GM12878 (cell line): ENCODE data around the gene B3GALT6. TPM values are rescaled to one million over a fixed set of nuclear protein-coding genes. Genes with fewer than 3 reads are reported as not detected.

ENCODE experiments used
- ATAC-seq: fragments of 200-7000 bp; cut with Tn5 transposase; 3 replicates; pipeline ENCODE4 v1.9.1; 2020; ENCODE audit warnings: mild to moderate bottlenecking, moderate library complexity
- BruUV-seq: library from RNA; stranded (reverse); fragments of 400-500 nt; replicated peaks from 2 replicates; lab custom pipeline; 2021; lab: Mats Ljungman, UMichigan
- CTCF ChIA-PET: fragments of 300-600 bp; sonication (Branson Sonifier 250); formaldehyde crosslinking; extraction: SDS; loops from one replicate; lab custom pipeline; 2021; ENCODE audit warnings: inconsistent platforms; lab: Yijun Ruan, JAX
- POLR2A ChIA-PET: fragments of 350-600 bp; formaldehyde crosslinking; extraction: SDS; loops from one replicate; lab custom pipeline; 2021; ENCODE audit warnings: inconsistent platforms; lab: Charles Lee
- RAD21 ChIA-PET: fragments of 300-600 bp; sonication (Branson Sonifier 250); formaldehyde crosslinking; loops from one replicate; lab custom pipeline; 2023; ENCODE audit warnings: antibody characterized with exemption; ENCODE audit not compliant: unreplicated experiment; lab: Charles Lee
- SMC1A ChIA-PET: fragments of 300-600 bp; sonication (Branson Sonifier 250); formaldehyde crosslinking; loops from one replicate; lab custom pipeline; 2023; ENCODE audit not compliant: unreplicated experiment, uncharacterized antibody; lab: Charles Lee
- DNase-seq: peaks from one replicate; pipeline ENCODE4 v3.0.0-alpha.2; 2011; ENCODE audit warnings: low read depth, low spot score
- FAIRE-seq: peaks from 3 replicates; lab custom pipeline; 2011; peaks lifted over from hg19 to GRCh38; lab: Jason Lieb, UNC
- H2AFZ ChIP-seq: 2 replicates; pipeline ENCODE4 v1.6.0; 2011; ENCODE audit warnings: low read depth, low read length, control low read depth; ENCODE audit not compliant: control insufficient read depth
- H3K27ac ChIP-seq: 2 replicates; pipeline ENCODE4 v1.5.1; 2011; ENCODE audit warnings: control low read depth; ENCODE audit not compliant: control insufficient read depth, insufficient read depth
- H3K27me3 ChIP-seq, 2 experiments: replicated peaks in 1 of 2; 2 replicates each; pipeline versions ENCODE4 v1.6.0 to v1.6.1; 2011; ENCODE audit warnings: low read length in 1 of 2; ENCODE audit not compliant: control insufficient read depth in 2 of 2, insufficient read depth in 2 of 2
- H3K36me3 ChIP-seq, 2 experiments: 2 replicates each; pipeline ENCODE4 v1.5.1; 2011; ENCODE audit warnings: low read length in 1 of 2; ENCODE audit not compliant: control insufficient read depth in 2 of 2, insufficient read depth in 2 of 2
- H3K4me1 ChIP-seq: 2 replicates; pipeline ENCODE4 v1.6.1; 2011; ENCODE audit warnings: mild to moderate bottlenecking, low read length, moderate library complexity, mixed read lengths; ENCODE audit not compliant: control insufficient read depth, insufficient read depth
- H3K4me2 ChIP-seq: 2 replicates; pipeline ENCODE4 v1.6.0; 2011; ENCODE audit warnings: control low read depth; ENCODE audit not compliant: control insufficient read depth, insufficient read depth
- H3K4me3 ChIP-seq: fragments of 200-600 bp; sonication (generic); 2 replicates; pipeline ENCODE4 v1.5.1; 2016
- H3K79me2 ChIP-seq: 2 replicates; pipeline ENCODE4 v1.6.0; 2011; ENCODE audit warnings: low read length; ENCODE audit not compliant: control insufficient read depth, insufficient read depth
- H3K9ac ChIP-seq: 2 replicates; pipeline ENCODE4 v1.8.0; 2011; ENCODE audit warnings: low read length, control low read depth, mixed read lengths; ENCODE audit not compliant: control insufficient read depth, insufficient read depth
- H3K9me3 ChIP-seq: replicated peaks from 3 replicates; pipeline ENCODE4 v1.5.1; 2011; ENCODE audit warnings: mild to moderate bottlenecking, low read length; ENCODE audit not compliant: control insufficient read depth, insufficient read depth
- H4K20me1 ChIP-seq: 2 replicates; pipeline ENCODE4 v1.6.0; 2011; ENCODE audit not compliant: control insufficient read depth, insufficient read depth
- CREB1 ChIP-seq: IDR thresholded peaks from 2 replicates; pipeline ENCODE4 v1.6.1; 2012; ENCODE audit warnings: low read depth, mild to moderate bottlenecking, inconsistent platforms
- EGR1 ChIP-seq, 2 experiments: IDR thresholded peaks; 1 replicate in 1 of 2; 2 replicates in 1 of 2; pipeline ENCODE4 v1.6.1; 2011 to 2012; ENCODE audit warnings: low read depth in 2 of 2, low read length in 2 of 2, borderline replicate concordance in 1 of 2, mild to moderate bottlenecking in 1 of 2, moderate library complexity in 1 of 2
- HDGF ChIP-seq: fragments of 450-650 bp; IDR thresholded peaks from 2 replicates; pipeline ENCODE4 v1.6.1; 2016; ENCODE audit warnings: antibody characterized with exemption
- SIX5 ChIP-seq: IDR thresholded peaks from 2 replicates; pipeline ENCODE4 v1.6.1; 2011; ENCODE audit warnings: mild to moderate bottlenecking, low read depth, low read length, moderate library complexity; ENCODE audit not compliant: severe bottlenecking
- TBL1XR1 ChIP-seq: IDR thresholded peaks from 2 replicates; pipeline ENCODE4 v1.6.1; 2012; ENCODE audit warnings: low read depth, low read length, improper control_type of control experiment
- YBX1 ChIP-seq: fragments of 450-650 bp; IDR thresholded peaks from 2 replicates; pipeline ENCODE4 v1.6.1; 2016; ENCODE audit warnings: antibody characterized with exemption
- ZNF622 ChIP-seq: fragments of 450-650 bp; IDR thresholded peaks from 2 replicates; pipeline ENCODE4 v1.6.1; 2017; ENCODE audit warnings: mild to moderate bottlenecking, inconsistent platforms
- WGBS: methylation state at CpG from one replicate; pipeline ENCODE4 v1.1.6; 2016; ENCODE audit warnings: low lambda C conversion rate; ENCODE audit not compliant: insufficient replicate concordance, insufficient coverage; ENCODE audit errors: missing lambda C conversion rate; 5-methylcytosine and 5-hydroxymethylcytosine counted together
- in situ Hi-C: fragments of 300-500 bp; cut with MboI; formaldehyde crosslinking; loops from 9 replicates; pipeline ENCODE4 v1.14.3; 2018; ENCODE audit warnings: mixed read lengths
- intact Hi-C: fragments of 100-400 bp; cut with micrococcal nuclease; formaldehyde crosslinking; loops from one replicate; pipeline ENCODE4 v1.14.2; 2022; ENCODE audit not compliant: unreplicated experiment
- polyA plus RNA-seq, 11 experiments: library from polyadenylated mRNA; depleted of rRNA in 4 of 11; unstranded in 6 of 11; stranded (reverse) in 5 of 11; fragments of >200 nt; fragmentation: Nextera tagmentation in 4 of 11; fragmentation: Illumina TruSeq in 1 of 11; extraction: Ambion mirVana in 4 of 11; extraction: Trizol in 1 of 11; gene quantifications; 1 replicate in 1 of 11; 2 replicates in 10 of 11; pipeline versions ENCODE4 v1.2.1 to v1.2.3, GENCODE V29; 2011 to 2016; ENCODE audit warnings: inconsistent platforms in 2 of 11, missing spikeins in 2 of 11, low read depth in 1 of 11
- total RNA-seq, 4 experiments: library from RNA; depleted of rRNA in 3 of 4; stranded (reverse); fragments of >200 nt in 3 of 4; fragmentation: Illumina TruSeq in 1 of 4; extraction: Trizol in 1 of 4; gene quantifications; 2 replicates each; pipeline versions ENCODE4 v1.2.1 to v1.2.3, GENCODE V29; 2013 to 2021
- TF ChIP-seq, protein P1 (sequence below): fragments of 450-650 bp; IDR thresholded peaks from 2 replicates; pipeline ENCODE4 v1.6.1; 2017; ENCODE audit warnings: mild to moderate bottlenecking, low read depth, inconsistent platforms; ENCODE audit not compliant: poor library complexity, severe bottlenecking

B3GALT6 gene
- total and polyA plus RNA-seq, 10 of the 15 experiments (the other 5 are each of a cell fraction or from before 2014, with no cell fraction given), result 0.53 to 20.8 (median 4.5) TPM

DNA sequence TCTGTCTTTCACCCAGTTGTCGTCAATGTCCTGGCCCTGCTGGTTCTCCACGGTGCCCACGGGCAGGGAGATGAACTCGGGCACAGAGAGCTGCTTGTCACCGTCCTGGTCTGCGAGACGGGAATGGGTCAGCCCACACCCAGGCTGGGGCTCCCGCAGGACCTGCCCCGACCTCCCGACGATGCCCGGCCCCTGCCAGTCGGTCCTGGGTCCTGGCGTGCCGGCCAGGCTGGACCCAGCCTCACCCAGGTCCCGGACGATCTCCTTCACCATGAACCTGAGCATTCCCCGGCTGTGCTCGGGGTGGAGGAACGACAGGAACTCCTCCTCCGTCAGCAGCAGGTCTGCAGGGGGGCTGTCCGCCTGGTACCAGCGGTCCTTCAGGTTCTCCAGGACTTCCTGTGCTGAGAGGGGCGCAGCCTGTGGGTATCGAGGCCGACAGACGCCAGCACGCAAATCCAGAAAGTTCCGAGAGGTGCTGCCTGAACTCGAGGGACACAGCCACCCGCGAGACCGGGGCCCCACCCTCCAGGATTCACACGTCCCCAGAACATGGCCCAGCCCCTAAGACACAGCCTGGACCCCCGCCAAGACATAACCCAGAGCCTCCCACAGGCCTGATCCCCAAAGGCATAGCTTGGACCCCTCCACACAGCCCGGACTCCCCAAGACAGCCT, 13.4 kb upstream of the B3GALT6 start:
- ChIA-PET CTCF (no interaction called here), POLR2A (interaction anchor here (0.8 kb wide), 1 partner anchor 12 kb away, joined by 3 read pairs; no protein-coding TSS in a partner anchor), RAD21 (no interaction called here), SMC1A (no interaction called here)
- no peak for DNase-seq
- in situ Hi-C loops, result no loop called here
- no peak overlapping the region for H3K27ac ChIP-seq
- intact Hi-C loops, result no loop called here
- no peaks in the 10 kb centered on the region for H4K20me1 ChIP-seq
- H3K9me3 ChIP-seq, result no peaks in the 10 kb centered on the region; the same call in 2 of the 3 replicates
- 94% methylated on average over 35 of the region's 36 CpGs for WGBS
- no peak for TF ChIP-seq HDGF
- TF ChIP-seq YBX1, result no peak
- TF ChIP-seq EGR1 (IDR thresholded peaks at IDR 0.05; ENCODE audit: borderline replicate concordance in 1 of 2, low read depth in 2 of 2, low read length in 2 of 2), result no peak
- TF ChIP-seq CREB1, result no peak
- TF ChIP-seq ZNF622, result no peak
- no peak for TF ChIP-seq SIX5
- TF ChIP-seq, protein P1, sequence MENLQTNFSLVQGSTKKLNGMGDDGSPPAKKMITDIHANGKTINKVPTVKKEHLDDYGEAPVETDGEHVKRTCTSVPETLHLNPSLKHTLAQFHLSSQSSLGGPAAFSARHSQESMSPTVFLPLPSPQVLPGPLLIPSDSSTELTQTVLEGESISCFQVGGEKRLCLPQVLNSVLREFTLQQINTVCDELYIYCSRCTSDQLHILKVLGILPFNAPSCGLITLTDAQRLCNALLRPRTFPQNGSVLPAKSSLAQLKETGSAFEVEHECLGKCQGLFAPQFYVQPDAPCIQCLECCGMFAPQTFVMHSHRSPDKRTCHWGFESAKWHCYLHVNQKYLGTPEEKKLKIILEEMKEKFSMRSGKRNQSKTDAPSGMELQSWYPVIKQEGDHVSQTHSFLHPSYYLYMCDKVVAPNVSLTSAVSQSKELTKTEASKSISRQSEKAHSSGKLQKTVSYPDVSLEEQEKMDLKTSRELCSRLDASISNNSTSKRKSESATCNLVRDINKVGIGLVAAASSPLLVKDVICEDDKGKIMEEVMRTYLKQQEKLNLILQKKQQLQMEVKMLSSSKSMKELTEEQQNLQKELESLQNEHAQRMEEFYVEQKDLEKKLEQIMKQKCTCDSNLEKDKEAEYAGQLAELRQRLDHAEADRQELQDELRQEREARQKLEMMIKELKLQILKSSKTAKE, result no peak
- no peak for TF ChIP-seq TBL1XR1
- H3K36me3 ChIP-seq, result peaks cover 6 to 39% of the 10 kb centered on the region in 2 experiments
- H3K4me1 ChIP-seq, result peaks cover 19% of the 10 kb centered on the region
- ATAC-seq, result no peak
- H3K27me3 ChIP-seq, result no peaks in the 10 kb centered on the region
- BruUV-seq, result no TSS peak
- no peak overlapping the region for H3K9ac ChIP-seq
- no peak overlapping the region for H3K4me2 ChIP-seq
- no peaks in the 10 kb centered on the region for H3K79me2 ChIP-seq
- no peak overlapping the region for H2AFZ ChIP-seq
- FAIRE-seq, result no peak
- H3K4me3 ChIP-seq, result no peak overlapping the region
